Prostate gland (tissue), 2 donors: Measurements from ENCODE around the gene MAP1B. TPM values are rescaled to one million over a fixed set of nuclear protein-coding genes. Genes with fewer than 3 reads are reported as not detected.

Experiments used
- DNase-seq: peaks from one replicate; pipeline ENCODE4 v3.0.0-alpha.2; 2019; ENCODE audit warnings: low spot score
- H3K27ac ChIP-seq, 2 donors: fragments of 200-600 bp; sonication (generic); 2 replicates each; pipeline ENCODE4 v1.5.1; 2017 to 2019
- H3K27me3 ChIP-seq: fragments of 200-600 bp; sonication (generic); replicated peaks from 2 replicates; pipeline ENCODE4 v1.5.1; 2019; ENCODE audit not compliant: insufficient read depth
- H3K36me3 ChIP-seq, 2 donors: fragments of 200-600 bp; sonication (generic); 1 replicate in 1 of 2; 2 replicates in 1 of 2; pipeline versions ENCODE4 v1.5.1 to v1.8.1; 2017 to 2019
- H3K4me1 ChIP-seq: fragments of 200-600 bp; sonication (generic); replicated peaks from 2 replicates; pipeline ENCODE4 v1.5.1; 2019
- H3K4me3 ChIP-seq, 2 donors: fragments of 200-600 bp; sonication (generic); 2 replicates each; pipeline ENCODE4 v1.5.1; 2017 to 2019
- H3K9me3 ChIP-seq: fragments of 200-600 bp; sonication (generic); 2 replicates; pipeline ENCODE4 v1.5.1; 2017
- CTCF ChIP-seq, 4 experiments: fragments of 200-600 bp in 2 of 4; fragments of 450-650 bp in 2 of 4; sonication (generic) in 2 of 4; IDR thresholded peaks; 1 replicate in 3 of 4; 2 replicates in 1 of 4; pipeline ENCODE4 v1.5.1; 2016 to 2019; ENCODE audit warnings: antibody characterized with exemption in 4 of 4, mild to moderate bottlenecking in 2 of 4, moderate library complexity in 2 of 4
- POLR2A ChIP-seq: fragments of 450-650 bp; IDR thresholded peaks from one replicate; pipeline ENCODE4 v1.6.1; 2016; ENCODE audit warnings: antibody characterized with exemption, mild to moderate bottlenecking
- POLR2AphosphoS5 ChIP-seq: sonication (generic); formaldehyde crosslinking; IDR thresholded peaks from one replicate; pipeline ENCODE4 v1.6.1; 2017; ENCODE audit warnings: antibody characterized with exemption
- WGBS: methylation state at CpG from one replicate; pipeline ENCODE4 v1.1.5; 2018; 5-methylcytosine and 5-hydroxymethylcytosine counted together
- intact Hi-C: fragments of 100-400 bp; cut with DNase I; formaldehyde crosslinking; loops from one replicate; pipeline ENCODE4 v1.14.2; 2022
- total RNA-seq, 2 donors: library from RNA; depleted of rRNA; stranded (reverse); fragments of >200 nt; gene quantifications; one replicate each; pipeline ENCODE4 v1.1.0, GENCODE V29; 2016

The MAP1B gene
- total RNA-seq, 2 donors from 2014 or later = 99.6 to 515 TPM

GRCh38 chr5:72188166-72188565, 80.9 kb downstream of the MAP1B start:
- no peaks in the 10 kb centered on the region for H3K36me3 ChIP-seq
- 71% methylated on average over 2 of the region's 2 CpGs for WGBS
- H3K27me3 ChIP-seq = no peaks in the 10 kb centered on the region
- no peak overlapping the region for H3K27ac ChIP-seq
- DNase-seq = no peak
- no peaks in the 10 kb centered on the region for H3K9me3 ChIP-seq
- H3K4me3 ChIP-seq = no peak overlapping the region
- no peaks in the 10 kb centered on the region for H3K4me1 ChIP-seq
- TF ChIP-seq CTCF (IDR thresholded peaks at IDR 0.05) (no peak), POLR2A (no peak), POLR2AphosphoS5 (no peak)
- intact Hi-C loops = no loop called here

GRCh38 chr5:72189146-72189545, 81.9 kb downstream of the MAP1B start:
- Histone ChIP-seq H3K4me1 (no peaks in the 10 kb centered on the region), H3K27me3 (no peaks in the 10 kb centered on the region), H3K27ac (no peak overlapping the region), H3K36me3 (no peaks in the 10 kb centered on the region), H3K9me3 (no peaks in the 10 kb centered on the region), H3K4me3 (no peak overlapping the region)
- 85% methylated on average over 2 of the region's 2 CpGs for WGBS
- DNase-seq = no peak
- intact Hi-C loops = no loop called here
- TF ChIP-seq CTCF (IDR thresholded peaks at IDR 0.05) (no peak), POLR2AphosphoS5 (no peak), POLR2A (no peak)

- intact Hi-C loops = no loop called here
- Histone ChIP-seq H3K27me3 (no peaks in the 10 kb centered on the region), H3K27ac (no peak overlapping the region), H3K4me1 (no peaks in the 10 kb centered on the region), H3K36me3 (no peaks in the 10 kb centered on the region), H3K9me3 (no peaks in the 10 kb centered on the region), H3K4me3 (no peak overlapping the region)
- 64% methylated on average over 3 of the region's 3 CpGs for WGBS
- no peak for TF ChIP-seq POLR2A
- TF ChIP-seq CTCF (IDR thresholded peaks at IDR 0.05) = no peak
- no peak for TF ChIP-seq POLR2AphosphoS5
- no peak for DNase-seq
Observed at GRCh38 chr5:72191404-72191803, 84.1 kb downstream of the MAP1B start.

- 89% methylated on average over 6 of the region's 6 CpGs for WGBS
- H3K4me1 ChIP-seq = no peaks in the 10 kb centered on the region
- no peak overlapping the region for H3K4me3 ChIP-seq
- no peak for DNase-seq
- no peaks in the 10 kb centered on the region for H3K27me3 ChIP-seq
- no peaks in the 10 kb centered on the region for H3K36me3 ChIP-seq
- TF ChIP-seq CTCF (IDR thresholded peaks at IDR 0.05) (no peak), POLR2A (no peak), POLR2AphosphoS5 (no peak)
- intact Hi-C loops = no loop called here
- H3K9me3 ChIP-seq = no peaks in the 10 kb centered on the region
- H3K27ac ChIP-seq = no peak overlapping the region
Observed at GRCh38 chr5:72194846-72195245, 87.6 kb downstream of the MAP1B start.

- Histone ChIP-seq H3K9me3 (no peaks in the 10 kb centered on the region), H3K27ac (no peak overlapping the region), H3K36me3 (no peaks in the 10 kb centered on the region), H3K4me1 (no peaks in the 10 kb centered on the region), H3K4me3 (no peak overlapping the region), H3K27me3 (no peaks in the 10 kb centered on the region)
- WGBS = 94% methylated on average over 10 of the region's 10 CpGs
- TF ChIP-seq POLR2AphosphoS5 = no peak
- no peak for TF ChIP-seq POLR2A
- TF ChIP-seq CTCF (IDR thresholded peaks at IDR 0.05) = no peak
- DNase-seq = no peak
- intact Hi-C loops = no loop called here
Observed at GRCh38 chr5:72195581-72195980, 88.3 kb downstream of the MAP1B start.
